Right hindlimb (tissue), 1 donor: ENCODE data around the gene LDHA.

Experiments used
- DNase-seq: peaks from one replicate; pipeline ENCODE4 v3.0.0-alpha.2; 2018

Gene LDHA

DNA sequence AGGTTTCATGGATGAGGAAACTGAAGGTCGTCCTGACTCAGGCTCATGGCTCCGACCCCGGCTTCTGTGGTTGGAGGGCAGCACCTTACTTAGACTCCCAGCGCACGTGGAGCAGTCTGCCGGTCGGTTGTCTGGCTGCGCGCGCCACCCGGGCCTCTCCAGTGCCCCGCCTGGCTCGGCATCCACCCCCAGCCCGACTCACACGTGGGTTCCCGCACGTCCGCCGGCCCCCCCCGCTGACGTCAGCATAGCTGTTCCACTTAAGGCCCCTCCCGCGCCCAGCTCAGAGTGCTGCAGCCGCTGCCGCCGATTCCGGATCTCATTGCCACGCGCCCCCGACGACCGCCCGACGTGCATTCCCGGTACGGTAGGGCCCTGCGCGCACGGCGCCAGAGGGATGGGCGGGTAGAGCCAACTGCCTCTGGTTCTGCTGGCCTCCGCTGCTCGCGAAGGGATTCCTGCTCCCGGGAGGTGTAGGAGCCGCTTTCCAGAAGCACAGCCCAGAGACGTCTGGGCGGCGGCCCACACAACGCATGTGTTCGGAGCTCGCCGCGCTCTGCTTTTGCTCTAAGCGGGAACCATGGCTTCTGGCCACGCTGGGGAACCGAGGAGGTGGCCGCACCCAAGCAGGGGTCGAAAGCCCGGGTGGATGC lies at the start of gene LDHA:
LDHA (plus strand) TSS at position 289 of the 653 bp plus-strand sequence. CDS start 2,280 bp downstream, outside the sequence.
- peak; percentile 98 for DNase-seq

DNA sequence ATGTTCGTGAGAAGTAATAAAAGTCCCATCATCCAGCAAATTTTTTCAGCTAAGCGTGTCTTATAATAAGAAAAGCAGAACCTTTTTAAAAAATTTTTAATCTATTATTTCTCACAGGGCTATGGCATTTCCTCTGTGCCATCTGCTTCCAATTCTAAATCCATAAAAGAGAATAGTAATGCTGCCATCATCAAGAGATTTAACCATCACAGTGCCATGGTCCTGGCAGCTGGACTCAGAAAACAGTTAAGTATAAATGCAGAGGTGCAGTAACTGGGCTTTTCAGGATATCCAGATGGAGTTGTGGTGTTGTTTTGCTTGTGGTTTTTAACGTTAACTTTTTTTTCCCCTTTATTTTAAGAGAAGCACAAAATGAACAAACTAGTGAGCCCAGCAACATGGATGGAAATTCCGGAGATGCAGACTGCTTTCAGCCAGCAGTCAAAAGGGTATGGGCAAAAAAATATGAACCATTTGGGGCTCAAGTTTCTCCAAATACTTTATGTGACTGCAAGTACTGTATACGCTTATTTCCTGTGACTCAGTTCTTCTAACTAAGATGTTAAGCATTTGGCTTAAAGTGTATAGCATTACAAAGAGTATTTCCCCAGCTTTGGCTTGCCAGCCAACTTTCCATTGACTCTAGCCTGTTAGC lies 46.8 kb upstream of the LDHA start:
- no peak for DNase-seq

DNA sequence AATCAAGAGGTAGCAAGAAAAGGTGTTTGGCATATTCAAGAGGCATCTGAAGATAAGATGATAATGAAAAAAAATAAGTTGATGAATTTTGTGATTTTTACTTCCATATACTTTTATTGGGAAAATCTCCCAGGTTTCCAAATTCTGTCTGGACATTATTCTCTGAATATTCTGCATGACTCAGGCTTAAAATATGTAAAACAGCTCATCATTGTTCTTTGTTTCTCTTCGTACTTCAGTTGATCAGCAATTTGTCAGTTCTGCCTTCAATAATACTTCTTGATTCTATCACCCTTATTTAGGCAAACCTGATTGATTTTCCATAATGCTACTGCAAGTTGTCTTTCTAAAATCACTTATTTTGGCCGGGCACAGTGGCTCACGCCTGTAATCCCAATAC lies 41.8 kb upstream of the LDHA start:
- no peak for DNase-seq

DNA sequence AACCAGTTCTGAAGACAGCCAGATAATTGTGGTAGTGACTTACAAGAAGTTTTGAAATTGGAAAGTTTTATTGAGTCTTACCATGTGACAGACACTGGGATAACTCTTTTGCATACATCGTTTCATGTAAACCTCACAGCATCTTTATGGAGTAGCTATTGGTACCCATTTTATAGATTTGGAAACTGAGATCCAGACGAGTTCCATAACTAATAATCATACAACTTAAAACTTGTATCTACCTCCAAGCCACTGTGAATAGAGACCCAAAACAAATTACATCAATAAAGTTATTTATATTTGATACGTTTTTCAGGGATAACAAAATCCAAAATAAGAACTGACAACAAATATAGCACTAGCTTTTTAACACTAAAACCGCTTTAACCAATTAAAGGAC lies 35.7 kb upstream of the LDHA start:
- DNase-seq, result no peak

DNA sequence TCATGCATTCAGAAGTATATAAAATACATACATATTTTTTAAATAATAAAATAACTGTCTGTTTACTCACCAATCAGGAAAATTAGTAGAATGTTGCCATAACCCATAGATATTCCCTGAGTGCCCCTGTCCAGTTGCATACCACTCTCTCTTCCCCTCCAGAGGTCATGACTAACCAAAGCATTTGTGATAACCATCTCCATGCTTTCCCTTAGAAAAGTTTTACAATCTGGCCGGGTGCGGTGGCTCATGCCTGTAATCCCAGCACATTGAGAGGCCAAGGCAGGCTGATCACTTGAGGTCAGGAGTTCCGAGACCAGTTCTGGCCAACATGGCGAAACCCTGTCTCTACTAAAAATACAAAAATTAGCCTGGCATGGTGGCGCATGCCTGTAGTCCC lies 33.2 kb upstream of the LDHA start:
- DNase-seq, result no peak

DNA sequence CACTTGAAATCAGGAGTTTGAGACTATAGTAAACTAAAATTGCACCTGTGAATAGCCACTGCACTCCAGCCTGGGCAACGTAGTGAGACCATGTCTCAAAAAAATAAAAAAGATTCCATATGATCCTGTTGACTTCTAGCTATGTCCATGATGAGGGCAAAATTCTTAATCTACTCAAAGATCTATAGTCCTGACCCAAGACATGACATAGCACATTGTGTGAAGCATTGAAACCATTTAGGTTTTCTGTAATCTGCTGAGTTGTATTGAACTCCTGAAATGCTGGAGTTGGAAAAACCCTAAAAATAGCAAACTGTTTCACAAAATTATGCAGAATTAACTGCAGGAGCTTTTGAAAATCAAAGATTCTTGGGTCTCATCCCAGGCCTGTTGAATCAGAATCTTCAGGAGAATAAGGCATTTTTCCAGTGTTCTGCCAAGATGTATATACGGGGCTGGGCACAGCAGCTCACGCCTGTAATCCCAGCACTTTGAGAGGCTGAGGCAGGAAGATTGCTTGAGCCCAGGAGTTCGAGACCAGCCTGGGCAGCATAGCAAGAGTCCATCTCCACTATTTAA lies 29.8 kb upstream of the LDHA start:
- DNase-seq, result no peak

DNA sequence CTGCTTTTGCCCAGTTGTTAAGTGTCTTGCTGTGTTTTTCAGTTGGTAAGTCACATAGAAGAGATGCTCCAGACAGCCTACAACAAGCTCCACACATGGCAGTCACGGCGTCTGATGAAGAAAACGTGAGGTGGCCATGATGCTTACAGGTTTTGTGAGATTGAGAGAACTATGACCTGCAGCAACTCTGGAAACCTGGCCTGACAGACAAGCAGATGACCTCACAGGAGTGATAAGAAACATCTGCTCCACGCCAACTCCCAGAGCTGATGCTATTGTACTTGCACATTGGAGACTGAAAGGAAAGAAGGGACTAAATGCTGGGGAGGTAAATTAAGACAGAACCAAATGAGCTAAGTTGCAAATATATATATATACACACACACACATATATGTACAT lies 28.6 kb upstream of the LDHA start:
- DNase-seq, result no peak

DNA sequence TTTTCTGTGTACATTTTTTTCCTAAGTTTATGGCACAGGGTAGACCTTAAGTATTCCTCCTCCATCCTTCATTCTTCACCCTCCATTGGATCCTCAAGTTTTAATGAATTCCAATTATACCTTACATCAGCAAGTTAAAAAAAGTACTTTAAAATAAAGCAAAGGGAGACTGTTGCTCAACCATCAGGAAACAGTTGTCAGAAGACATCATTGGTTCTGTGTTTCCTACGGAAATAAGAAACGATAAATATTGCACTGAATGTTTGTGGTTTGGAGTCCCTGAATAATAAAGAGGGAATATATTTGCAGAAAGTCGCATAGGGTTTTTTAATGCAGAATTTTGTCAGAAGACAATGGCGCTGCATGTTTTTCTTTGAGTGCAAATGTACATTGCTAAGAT lies 28.1 kb upstream of the LDHA start:
- DNase-seq, result no peak

DNA sequence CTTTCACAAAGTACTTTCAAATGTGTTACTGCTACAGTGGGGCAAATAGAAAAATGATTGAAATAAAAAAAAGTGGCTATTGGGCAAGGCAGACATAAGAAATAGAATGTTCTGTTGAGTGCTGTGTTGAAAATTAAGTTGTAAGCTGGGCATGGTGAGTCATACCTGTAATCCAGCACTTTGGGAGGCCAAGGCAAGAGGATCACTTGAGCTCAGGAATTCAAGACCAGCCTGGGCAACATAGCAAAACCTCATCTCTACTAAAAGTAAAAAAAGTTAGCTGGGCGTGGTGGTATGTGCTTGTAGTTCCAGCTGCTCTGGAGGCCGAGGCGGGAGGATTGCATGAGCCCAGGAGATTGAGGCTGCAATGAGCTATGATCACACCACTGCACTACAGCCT lies 26.9 kb upstream of the LDHA start:
- no peak for DNase-seq

DNA sequence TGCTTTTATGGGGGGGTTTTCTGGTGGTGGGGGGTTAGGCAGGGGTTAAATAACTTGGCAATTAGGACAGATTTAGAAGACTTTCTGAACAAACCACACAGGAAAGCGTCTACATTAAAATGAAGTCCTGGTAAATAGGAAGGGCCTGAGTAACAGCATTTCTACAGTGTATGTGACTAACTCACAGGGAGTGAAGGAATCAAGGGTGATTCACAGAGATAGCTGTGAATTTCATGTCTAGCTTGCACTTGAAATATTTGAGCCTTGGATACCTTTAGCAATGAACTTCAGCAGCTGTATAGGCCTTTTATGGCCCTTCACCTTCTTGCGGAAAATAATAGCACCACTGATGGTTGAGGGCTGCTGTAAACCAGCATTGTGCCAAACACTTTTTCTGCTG lies 26.1 kb upstream of the LDHA start:
- no peak for DNase-seq

DNA sequence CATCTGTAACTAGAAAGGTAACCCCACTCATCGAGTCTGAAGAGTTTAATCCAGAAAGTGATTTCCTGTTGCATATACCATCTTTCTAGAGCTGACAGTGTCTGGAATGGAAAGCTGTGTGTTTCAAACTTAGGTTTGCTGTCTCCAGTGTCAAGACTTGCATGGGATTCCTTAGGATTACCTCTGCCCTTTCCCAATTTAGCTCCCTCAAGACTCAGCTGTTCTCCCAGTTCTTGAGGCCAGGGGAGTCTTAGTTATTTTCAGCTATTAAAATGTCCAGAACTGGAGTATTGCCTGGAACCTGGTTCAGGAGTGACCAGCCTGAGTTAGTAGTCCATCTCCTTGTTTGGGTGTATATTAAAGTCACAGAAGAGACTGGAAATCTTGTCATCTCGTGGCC lies 25.0 kb upstream of the LDHA start:
- DNase-seq, result no peak

DNA sequence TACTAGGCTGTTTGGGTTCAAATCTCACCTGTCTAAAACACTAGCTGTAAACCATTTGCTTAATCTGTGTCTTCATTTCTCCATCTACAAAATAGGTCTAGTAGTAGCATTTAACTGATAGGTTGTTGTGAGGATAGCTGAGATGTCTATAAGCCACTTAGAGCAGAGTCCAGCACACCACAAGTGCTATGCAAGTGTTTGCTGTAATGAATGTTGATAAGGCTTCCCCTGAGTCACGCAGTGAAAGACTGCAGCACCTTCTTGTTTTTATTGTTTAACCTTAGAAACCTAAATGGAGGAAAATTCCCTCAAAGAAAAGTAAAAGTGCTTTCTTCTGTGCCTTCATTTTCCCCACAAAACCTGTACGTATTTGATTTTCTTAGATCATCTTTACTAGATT lies 23.1 kb upstream of the LDHA start:
- no peak for DNase-seq

DNA sequence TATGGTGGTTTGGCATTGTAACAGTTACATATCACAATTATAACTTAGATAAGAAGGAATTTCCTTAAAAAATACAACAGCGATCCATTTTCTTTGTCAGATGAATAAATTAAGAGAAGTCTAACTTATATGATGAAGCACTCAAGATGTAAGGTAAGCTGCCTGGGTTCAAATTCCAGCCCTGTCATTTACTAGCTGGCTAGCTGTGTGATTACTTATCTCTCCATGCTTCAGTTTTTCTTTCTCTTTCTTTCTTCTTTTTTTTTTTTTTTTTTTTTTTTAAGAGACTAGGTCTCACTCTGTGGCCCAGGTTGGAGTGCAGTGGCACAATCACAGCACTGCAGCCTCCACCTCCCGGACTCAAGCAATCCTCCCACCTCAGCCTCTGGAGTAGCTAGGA lies 22.2 kb upstream of the LDHA start:
- no peak for DNase-seq

DNA sequence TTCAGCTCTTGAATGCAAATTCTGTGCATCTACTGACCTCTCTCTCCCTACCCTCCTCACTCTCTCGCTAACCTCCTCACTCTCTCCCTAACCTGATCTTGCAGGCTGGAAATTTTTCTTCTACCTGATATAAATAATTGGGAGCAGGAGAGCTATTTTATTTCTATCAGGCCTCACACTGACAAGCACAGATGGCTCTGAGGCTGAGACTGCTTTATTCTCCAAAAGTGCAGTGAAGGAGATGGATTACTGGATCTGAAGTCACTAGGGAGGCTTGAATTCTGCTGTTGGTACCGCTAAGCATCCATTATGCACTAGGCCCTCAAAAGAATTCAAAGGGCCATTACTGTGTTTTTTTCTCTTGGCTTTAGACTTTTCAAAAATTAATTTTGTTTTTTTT lies 19.4 kb upstream of the LDHA start:
- DNase-seq, result no peak

DNA sequence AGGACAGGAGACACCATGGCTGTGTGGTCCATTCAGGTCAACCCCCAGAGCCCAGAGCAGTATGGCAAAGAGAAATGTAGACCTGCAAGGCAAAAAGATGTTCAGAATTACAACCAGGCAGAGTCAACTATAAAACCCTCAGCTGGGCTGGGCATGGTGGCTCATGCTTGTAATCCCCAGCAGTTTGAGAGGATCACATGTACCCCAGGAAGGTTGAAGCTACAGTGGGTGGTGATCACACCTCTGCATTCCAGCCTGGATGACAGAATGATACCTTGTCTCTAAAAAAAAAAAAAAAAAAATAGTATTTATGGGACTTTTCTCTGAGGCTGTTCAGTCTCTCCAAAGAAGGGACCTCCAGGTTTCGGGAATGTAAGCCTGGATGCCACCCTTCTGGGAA lies 18.4 kb upstream of the LDHA start:
- DNase-seq, result no peak

DNA sequence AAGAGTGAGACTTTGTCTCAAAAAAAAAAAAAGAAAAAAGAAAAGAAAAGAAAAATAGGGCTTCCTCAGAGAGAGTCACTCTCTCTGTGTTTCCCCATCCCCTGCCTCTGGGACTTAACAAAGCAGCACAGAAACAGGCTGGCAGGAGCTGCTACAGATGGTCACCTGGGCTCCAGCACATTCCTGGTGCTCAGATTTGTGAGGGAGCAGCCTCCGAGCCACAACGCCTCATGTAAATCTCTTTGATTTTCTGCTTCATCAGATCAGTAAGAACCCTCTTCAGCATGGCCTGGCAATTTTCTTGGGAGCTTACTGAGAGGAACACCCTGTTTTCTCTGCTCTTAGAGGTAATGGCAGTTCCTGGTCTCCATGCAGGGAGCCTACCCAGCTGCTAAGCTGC lies 15.2 kb upstream of the LDHA start:
- DNase-seq, result no peak

DNA sequence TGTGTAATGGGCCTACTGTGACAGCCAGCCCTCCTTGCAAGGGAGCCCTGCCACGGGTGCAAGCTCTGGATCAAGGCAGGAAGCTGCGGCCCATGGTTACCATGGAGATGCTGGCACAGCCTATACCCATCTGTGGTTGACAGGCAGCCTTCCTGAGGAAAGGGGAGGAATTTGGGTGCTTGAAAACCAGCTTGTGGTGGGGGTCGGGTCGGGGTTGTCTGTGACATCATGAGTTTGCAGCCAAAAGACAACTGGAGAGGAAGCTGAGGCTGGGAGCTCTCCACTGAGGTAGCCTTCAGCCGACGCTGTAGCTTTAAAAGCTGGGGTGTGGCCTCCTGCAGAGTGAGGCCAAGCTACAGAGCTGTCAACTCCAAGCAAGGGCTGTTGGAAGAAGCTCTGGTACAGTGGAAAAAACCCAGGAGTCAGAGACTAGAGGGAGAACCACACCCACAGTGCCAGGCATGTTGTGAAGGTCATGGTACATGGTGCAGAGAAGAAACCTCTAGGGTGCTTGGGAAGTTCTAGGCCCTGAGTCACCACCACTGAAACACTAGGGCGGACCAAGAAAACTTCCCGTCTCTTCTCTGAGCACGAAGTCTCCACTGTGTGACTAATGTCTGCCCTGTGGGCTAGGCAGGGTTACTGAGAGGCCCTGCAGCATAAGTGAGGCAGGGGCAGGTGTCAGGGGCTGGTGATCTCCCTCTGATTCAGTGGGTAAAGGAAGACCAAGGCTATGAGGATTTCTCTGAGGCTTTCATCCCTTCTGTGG lies 10.8 kb upstream of the LDHA start:
- DNase-seq, result peak; percentile 70

DNA sequence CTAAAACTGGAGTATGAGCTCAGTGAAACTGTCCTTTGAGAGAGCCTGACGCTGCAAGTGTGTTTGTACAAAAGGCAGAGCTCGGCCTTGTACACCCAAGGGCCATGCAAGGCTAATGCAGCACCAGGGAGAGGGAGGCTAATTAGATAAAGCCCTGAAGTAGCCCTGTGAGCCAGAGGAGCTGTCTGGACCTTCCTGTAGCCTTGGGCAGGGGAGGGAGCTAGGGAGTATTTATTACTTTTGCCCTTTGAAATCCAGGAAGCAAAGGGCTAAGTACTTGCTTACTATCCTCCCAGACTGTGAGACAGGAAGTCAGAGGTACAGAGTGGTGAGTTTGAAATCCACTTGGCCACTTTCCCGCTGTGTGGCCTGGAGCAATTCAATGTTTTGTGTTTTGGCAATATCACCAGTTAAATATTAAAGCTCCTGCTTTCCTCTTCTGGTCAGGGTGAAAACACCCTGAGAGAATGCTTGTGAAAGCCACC lies 10.2 kb upstream of the LDHA start:
- DNase-seq, result peak; percentile 53

DNA sequence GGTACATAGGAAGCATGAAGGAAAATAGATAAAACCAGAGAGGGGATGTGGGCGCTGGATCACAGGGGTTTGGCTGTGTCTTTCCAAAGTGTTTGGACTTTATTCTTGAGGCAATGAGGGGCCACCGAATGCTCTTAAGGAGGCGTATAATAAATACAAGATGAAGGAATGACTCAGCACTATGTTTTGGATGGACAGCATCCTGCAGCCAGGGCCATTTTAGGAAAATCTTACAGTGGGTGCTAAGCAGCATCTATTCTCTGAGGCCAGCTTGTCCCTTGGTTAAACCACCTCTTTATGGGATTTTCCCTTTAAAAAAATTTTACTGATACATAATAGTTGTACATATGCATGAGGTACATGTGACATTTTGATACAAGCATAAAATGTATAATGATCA lies 4.3 kb upstream of the LDHA start:
- DNase-seq, result no peak

DNA sequence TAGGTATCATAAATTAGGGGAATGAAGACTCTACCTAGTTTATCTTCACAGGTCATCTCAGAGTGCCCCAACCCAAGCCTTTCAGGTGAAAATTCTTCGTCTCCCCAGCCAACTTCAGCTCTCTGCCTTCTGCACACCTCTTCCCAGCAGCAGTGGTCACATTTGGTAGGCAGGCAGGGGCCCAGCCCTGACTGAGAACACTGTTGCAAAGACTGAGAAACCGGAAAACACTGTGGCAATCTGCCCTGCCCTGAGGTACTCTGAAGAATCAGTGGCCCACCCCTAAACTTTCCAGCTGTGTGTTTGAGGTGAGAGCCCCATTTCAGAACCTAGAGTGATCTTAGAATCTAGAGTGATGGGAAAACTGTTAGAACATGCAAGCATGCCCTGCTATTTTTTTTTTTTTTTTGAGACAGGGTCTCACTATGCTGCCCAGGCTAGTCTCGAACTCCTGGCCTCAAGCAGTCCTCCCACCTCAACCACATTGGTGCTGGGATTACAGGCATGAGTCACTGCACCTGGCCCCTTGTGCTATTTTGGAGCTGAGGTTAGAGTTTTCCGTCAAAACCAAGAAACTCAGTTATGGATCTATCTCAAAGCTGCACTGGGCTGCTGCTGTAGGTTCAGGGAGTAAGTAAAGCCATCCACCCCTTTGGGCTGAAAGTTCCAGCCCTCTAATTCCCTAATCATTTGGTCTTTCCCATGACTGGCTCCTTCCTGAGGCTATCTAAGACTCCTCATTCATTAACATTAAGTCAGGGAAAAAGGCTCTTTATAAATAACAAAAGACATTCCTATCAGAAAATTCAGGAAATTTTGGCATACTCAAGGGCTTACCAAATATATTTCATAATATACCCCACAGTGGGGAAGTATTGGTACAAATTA lies 1.7 kb upstream of the LDHA start:
- DNase-seq, result no peak

DNA sequence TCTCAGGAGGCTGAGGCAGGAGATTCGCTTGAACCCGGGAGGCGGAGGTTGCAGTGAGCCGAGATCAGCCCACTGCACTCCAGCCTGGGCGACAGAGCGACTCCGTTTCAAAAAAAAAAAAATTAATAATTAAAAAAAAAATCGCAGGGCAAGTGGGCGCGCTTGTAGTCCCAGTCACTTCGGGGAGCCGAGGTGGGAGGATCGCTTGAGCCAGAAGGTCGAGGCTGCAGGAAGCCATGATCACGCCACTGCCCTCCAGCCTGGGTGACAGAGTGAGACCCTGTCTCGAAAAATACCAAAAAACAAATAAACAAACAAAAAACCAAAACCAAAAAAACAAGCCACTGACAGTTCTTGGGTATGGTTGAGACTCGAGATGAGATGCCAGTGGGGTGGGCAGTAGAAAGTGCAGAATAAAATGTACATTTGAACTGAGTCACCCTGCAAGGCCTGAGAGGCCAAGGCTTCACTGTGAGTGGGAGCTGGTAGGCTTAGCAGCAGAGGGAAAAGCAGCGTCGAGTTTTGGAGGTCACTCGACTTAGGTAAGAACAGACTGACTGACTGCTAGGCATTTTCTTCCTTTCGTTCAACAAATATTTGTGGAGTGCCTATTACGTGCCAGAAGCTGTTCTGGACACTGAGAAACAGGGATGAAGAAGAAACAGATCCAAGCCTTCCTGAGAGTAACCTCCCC lies 635 bp upstream of the LDHA start:
- DNase-seq, result no peak
